Measurements from ENCODE around the gene SLC43A3.

DNA sequence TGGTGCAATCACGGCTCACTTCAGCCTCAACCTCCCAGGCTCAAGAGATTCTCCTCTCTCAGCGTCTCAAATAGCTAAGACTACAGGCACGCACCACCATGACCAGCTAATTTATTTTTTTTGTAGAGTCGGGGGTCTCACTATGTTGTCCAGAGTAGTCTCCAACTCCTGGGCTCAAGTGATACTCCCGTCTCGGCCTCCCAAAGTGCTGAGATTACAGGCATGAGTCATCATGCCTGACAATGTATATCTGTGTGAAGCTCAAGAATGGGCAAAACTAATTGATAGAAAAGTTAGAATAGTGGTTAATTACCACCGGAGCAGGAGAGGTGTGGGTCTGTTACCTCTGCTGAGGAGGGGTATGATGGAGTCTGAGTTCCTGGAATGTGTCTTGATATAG, 9.1 kb upstream of the SLC43A3 start:
- TF ChIP-seq CTCF (IDR thresholded peaks at IDR 0.05 in 8 of 11, conservative IDR thresholded peaks at IDR 0.05 in 3 of 11) = no peak
- no peak for TF ChIP-seq POLR2AphosphoS5 (IDR thresholded peaks at IDR 0.05)
- TF ChIP-seq POLR2A (IDR thresholded peaks at IDR 0.05) = no peak
